ENCODE results near the gene RAB34.

Gene RAB34

DNA sequence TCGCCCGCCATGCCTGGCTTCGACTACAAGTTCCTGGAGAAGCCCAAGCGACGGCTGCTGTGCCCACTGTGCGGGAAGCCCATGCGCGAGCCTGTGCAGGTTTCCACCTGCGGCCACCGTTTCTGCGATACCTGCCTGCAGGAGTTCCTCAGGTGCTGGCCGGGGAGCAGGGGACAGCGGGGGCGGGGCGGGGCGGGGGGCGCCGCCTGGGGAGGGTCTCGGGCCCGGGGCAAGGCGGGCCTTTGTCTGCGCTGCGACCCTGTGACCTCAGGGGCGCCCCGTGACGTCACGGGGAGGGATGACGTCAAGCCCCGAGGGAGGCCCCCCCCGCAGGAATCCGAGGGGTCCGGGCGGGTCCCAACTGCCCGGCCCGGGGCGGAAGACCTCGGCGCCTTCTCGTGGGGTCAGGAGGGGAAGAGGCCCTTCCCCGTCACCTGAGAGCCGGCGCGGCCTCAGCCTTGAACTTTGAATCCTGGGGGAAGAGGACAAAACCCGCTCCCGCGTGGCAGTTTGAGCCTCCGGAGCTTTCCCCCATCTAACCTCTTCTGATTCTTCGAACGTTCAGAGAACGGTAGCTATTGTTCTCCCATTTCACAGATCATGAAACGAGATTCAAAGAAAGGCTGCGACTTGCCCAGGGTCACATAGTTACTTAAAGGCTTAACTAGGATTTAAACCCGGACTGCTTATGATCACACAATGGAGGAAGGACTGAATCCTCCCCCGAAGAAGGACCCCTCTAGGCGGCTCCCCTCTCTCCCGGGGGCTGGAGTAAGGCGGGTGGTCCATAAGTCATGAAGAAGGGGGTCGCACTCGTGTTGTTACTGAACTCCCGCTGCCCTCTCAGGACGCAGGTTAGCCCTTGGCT, 26.7 kb upstream of the RAB34 start:
- Histone ChIP-seq H3K4me2 (ENCODE audit: low read length) (peak overlapping the region; percentile 99), H3K79me2 (ENCODE audit: control insufficient read depth, low read length) (peaks cover 62% of the 10 kb centered on the region), H4K20me1 (ENCODE audit: control insufficient read depth, insufficient read depth, low read depth, low read length) (peaks cover 20% of the 10 kb centered on the region), H3K4me1 (ENCODE audit: control insufficient read depth, low read length) (peaks cover 63% of the 10 kb centered on the region), H3K9me3 (ENCODE audit: control insufficient read depth, insufficient read depth, low read length) (no peaks in the 10 kb centered on the region), H3K27ac (ENCODE audit: low read depth, low read length) (peak overlapping the region; percentile 90), H3K27me3 (ENCODE audit: control insufficient read depth, low read length) (no peaks in the 10 kb centered on the region), H3K4me3 (ENCODE audit: low read length) (peak overlapping the region; percentile 97), H3F3A (ENCODE audit: control insufficient read depth, insufficient read depth) (peaks cover 29% of the 10 kb centered on the region), H3K9me2 (replicated peaks; ENCODE audit: control insufficient read depth, low read length) (no peaks in the 10 kb centered on the region), H3K36me3 (ENCODE audit: control insufficient read depth, low read length) (peaks cover 70% of the 10 kb centered on the region)
- TF ChIP-seq, protein P1, sequence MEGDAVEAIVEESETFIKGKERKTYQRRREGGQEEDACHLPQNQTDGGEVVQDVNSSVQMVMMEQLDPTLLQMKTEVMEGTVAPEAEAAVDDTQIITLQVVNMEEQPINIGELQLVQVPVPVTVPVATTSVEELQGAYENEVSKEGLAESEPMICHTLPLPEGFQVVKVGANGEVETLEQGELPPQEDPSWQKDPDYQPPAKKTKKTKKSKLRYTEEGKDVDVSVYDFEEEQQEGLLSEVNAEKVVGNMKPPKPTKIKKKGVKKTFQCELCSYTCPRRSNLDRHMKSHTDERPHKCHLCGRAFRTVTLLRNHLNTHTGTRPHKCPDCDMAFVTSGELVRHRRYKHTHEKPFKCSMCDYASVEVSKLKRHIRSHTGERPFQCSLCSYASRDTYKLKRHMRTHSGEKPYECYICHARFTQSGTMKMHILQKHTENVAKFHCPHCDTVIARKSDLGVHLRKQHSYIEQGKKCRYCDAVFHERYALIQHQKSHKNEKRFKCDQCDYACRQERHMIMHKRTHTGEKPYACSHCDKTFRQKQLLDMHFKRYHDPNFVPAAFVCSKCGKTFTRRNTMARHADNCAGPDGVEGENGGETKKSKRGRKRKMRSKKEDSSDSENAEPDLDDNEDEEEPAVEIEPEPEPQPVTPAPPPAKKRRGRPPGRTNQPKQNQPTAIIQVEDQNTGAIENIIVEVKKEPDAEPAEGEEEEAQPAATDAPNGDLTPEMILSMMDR (IDR thresholded peaks at IDR 0.05; ENCODE audit: low read depth, low read length, poor library complexity, severe bottlenecking), result no peak
- no peak for TF ChIP-seq EZH2phosphoT487 (IDR thresholded peaks at IDR 0.05; ENCODE audit: borderline replicate concordance, low read length)

DNA sequence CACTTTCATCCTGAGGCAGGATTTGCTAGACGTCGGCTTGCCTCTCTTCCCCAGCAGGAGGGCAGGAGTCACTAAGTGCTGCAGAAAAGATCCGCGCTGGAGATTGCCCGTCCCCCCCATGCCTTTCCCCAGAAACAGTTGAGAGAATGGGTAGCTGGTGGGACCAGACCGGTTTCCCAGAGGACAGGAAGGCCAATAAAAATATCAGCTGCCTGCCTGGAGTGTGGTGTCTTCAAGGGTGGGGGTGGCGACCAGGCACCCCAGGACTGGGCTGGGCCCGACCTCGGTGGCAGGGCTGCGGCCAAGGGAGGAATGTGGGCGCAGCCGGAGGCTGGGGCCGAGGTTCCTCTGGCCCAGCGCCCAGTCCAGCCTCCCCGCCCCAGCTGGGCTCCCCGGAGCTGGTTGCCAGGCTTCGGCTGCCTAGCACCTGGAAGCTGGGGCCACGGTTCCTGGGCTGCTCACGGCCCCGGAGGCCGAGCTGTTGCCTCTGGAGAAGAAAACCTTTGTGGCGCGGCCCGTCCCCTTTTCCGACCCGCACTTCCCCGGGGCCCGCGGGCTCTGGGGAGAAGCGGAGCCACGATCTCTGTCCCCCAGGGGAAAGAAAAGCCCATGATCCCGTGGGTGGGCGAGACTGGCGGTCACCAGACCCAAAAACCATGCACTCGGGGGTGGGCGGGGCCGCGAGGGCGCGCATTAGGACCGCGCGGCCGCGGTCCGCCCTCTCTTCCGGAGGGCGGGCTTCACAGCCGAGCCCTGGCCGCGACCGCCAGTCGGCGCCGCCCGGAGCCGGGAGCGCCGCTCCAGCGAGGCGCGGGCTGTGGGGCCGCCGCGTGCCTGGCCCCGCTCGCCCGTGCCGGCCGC, 25.8 kb upstream of the RAB34 start, which contains the start of gene TRAF4:
TSS of gene TRAF4 (plus strand) at position 769 of the 861 bp plus-strand sequence. CDS start 102 bp downstream, outside the sequence.
- no peaks in the 10 kb centered on the region for H3K27me3 ChIP-seq (ENCODE audit: control insufficient read depth, low read length)
- H3K27ac ChIP-seq (ENCODE audit: low read depth, low read length), result peak within 1 kb of the TSS; percentile 90
- peak within 1 kb of the TSS; percentile 97 for H3K4me3 ChIP-seq (ENCODE audit: low read length)
- H3K4me1 ChIP-seq (ENCODE audit: control insufficient read depth, low read length), result peaks cover 72% of the 10 kb centered on the region
- peaks cover 70% of the 10 kb centered on the region for H3K36me3 ChIP-seq (ENCODE audit: control insufficient read depth, low read length)
- H4K20me1 ChIP-seq (ENCODE audit: control insufficient read depth, insufficient read depth, low read depth, low read length), result peaks cover 20% of the 10 kb centered on the region
- H3K79me2 ChIP-seq (ENCODE audit: control insufficient read depth, low read length), result peaks cover 69% of the 10 kb centered on the region
- peaks cover 31% of the 10 kb centered on the region for H3F3A ChIP-seq (ENCODE audit: control insufficient read depth, insufficient read depth)
- no peaks in the 10 kb centered on the region for H3K9me2 ChIP-seq (replicated peaks; ENCODE audit: control insufficient read depth, low read length)
- H3K4me2 ChIP-seq (ENCODE audit: low read length), result peak within 1 kb of the TSS; percentile 99
- H3K9me3 ChIP-seq (ENCODE audit: control insufficient read depth, insufficient read depth, low read length), result no peaks in the 10 kb centered on the region
- TF ChIP-seq, protein P1 (IDR thresholded peaks at IDR 0.05; ENCODE audit: low read depth, low read length, poor library complexity, severe bottlenecking), result no peak
- no peak for TF ChIP-seq EZH2phosphoT487 (IDR thresholded peaks at IDR 0.05; ENCODE audit: borderline replicate concordance, low read length)

DNA sequence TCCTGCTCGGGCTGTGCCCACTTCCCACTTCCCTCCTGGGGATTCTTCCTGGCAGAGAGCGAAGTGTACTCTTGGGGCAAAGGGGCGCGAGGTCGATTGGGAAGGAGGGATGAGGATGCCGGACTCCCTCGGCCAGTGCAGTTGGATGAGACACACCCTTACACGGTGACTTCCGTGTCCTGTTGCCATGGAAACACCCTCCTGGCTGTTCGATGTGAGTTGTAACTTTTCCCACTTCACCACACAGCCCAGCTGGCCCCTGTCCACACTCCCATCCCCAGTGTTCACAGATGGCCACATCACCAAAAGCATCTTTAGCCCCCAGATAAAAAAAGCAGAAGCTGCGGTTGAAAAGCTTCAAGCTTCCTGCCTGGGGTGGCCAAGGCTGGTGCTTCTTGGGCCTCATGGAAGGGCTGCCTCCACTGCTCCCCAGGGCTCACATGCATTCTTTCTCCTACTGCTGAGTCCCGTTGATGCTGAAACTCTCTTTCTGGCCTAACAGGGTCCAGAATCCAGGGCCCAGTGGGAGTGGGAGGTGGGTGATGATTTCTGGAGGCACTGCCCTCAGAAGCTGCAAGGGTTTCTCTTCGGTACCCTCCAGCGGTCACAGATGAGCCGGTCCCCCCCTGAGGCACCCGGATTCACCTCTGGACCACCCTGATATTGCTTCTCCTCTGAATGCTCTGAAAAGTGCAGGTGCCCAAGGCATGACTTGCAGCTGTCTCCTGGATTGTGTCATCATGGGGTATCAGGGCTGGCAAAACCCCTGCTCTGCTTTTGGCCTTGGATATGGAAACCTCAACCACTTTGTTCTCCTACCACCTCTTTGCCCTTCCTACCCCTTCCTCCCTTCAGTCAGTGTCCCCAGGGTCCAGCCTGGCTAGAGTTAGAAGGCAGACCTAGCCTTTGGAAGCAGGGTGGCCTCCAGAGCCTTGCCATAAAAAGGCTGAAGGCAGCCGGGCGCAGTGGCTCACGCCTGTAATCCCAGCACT, 24.0 kb upstream of the RAB34 start:
- Histone ChIP-seq H3K4me2 (ENCODE audit: low read length) (peak overlapping the region; percentile 78), H3K27ac (ENCODE audit: low read depth, low read length) (peak overlapping the region; percentile 90), H3K27me3 (ENCODE audit: control insufficient read depth, low read length) (no peaks in the 10 kb centered on the region), H3K36me3 (ENCODE audit: control insufficient read depth, low read length) (peaks cover 63% of the 10 kb centered on the region), H3K9me3 (ENCODE audit: control insufficient read depth, insufficient read depth, low read length) (peaks cover 5% of the 10 kb centered on the region; the same call in 1 of the 2 replicates), H3K9me2 (replicated peaks; ENCODE audit: control insufficient read depth, low read length) (no peaks in the 10 kb centered on the region), H3K4me3 (ENCODE audit: low read length) (peak overlapping the region; percentile 64), H3K79me2 (ENCODE audit: control insufficient read depth, low read length) (peaks cover 60% of the 10 kb centered on the region), H3F3A (ENCODE audit: control insufficient read depth, insufficient read depth) (peaks cover 29% of the 10 kb centered on the region), H3K4me1 (ENCODE audit: control insufficient read depth, low read length) (peaks cover 80% of the 10 kb centered on the region), H4K20me1 (ENCODE audit: control insufficient read depth, insufficient read depth, low read depth, low read length) (peaks cover 12% of the 10 kb centered on the region)
- TF ChIP-seq EZH2phosphoT487 (IDR thresholded peaks at IDR 0.05; ENCODE audit: borderline replicate concordance, low read length), result no peak
- TF ChIP-seq, protein P1 (IDR thresholded peaks at IDR 0.05; ENCODE audit: low read depth, low read length, poor library complexity, severe bottlenecking), result no peak
